ENCODE results near the gene MCC.

GRCh38 chr5:113273948-113274347, 214.3 kb downstream of the MCC start:
- TF ChIP-seq CTCF (IDR thresholded peaks at IDR 0.05) (no peak), POLR2A (IDR thresholded peaks at IDR 0.05) (no peak)
